CD4-positive, alpha-beta T cell treated with Interleukin-10 for 1 hour (primary cell): Measurements from ENCODE around the gene NLGN1.

Experiments
- DNase-seq: peaks from one replicate; pipeline ENCODE4 v3.0.0-alpha.2; 2020

Gene NLGN1

DNA sequence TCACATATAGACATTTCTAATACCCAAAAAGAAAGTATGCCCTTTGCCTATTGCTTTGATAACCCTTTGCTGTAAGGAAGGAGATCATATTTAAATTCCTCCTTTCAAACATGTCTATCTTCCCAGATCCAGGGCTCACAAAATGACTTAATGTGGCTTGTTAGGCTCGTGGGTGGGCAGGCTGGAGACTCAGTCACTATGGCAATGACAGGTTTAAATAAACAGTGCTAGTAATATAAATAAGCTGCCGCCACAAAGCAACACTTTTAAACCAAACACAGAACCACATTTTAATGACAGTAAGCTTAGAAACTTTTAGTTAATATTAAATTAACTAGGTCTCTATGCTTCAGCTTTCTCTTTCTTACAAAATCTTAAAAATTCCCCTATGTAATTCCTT is 845.6 kb downstream of the NLGN1 start:
- DNase-seq, result no peak

DNA sequence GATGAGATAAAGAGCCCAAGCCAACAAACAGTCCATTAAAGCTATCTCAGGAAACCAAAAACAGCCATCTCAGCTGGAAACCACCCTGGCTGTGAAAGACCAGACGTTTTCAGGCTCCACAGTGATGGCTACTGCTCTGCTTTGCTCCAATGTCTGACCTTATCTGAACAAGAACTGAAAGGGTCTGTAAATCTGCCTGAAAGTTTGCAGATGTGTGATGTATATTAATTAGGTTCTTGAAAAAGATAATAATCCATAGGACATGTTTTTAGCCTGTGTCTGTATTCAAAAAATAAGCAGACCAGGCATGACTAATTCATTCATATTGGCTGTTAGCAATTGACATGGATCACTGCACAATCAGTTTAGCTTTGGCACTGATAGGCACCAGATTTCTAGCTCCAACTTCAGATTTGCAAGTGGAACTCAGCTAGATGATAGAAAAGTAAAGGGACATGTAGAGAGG is 850.2 kb downstream of the NLGN1 start:
- DNase-seq, result no peak

DNA sequence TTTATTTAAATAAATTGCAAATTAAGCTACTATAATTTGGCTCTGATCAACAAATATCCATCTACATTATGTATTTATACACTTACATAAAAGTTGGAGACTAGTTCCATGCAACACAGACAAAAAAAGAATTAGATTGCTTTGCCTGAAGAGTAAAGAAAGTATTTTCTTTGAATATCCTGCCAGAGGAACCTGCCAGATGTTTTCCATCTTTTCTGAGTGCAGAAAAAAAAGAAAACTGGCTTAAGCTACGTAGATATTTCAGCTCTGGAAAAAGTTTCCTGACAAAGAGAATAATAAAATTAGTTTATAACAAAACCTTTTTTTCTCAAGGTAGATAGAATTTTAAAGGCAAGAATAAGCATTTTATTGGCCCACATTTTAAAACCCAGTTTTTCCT is 854.1 kb downstream of the NLGN1 start:
- no peak for DNase-seq

DNA sequence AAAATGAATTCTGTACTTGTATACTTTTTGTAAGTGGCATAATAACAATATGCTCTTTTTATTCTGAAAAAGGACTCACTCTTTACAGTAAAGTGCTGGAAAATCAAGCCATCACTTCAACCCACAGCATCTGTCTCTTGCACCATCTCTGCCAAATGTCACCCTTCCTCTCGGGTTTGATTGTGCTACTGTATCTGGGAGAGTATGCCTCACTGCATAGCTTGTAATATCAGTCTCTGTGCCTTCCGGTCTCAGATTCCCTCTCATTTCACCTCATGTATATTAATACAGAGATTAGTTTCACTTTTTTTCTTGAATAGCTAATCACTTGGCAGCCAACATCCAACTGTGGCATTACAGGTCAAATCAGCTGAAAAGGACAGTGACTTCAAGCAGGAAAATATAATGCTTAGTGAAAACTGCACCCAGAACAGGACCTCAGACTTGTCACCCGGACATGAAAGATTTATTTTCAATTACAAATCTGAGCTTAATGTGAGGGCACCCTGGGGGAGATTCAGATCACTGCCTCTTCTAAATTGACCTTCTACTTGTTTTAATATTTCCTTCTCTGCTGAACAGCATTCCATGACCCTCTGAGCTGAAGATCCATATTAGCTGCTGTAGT is 855.8 kb downstream of the NLGN1 start:
- no peak for DNase-seq

DNA sequence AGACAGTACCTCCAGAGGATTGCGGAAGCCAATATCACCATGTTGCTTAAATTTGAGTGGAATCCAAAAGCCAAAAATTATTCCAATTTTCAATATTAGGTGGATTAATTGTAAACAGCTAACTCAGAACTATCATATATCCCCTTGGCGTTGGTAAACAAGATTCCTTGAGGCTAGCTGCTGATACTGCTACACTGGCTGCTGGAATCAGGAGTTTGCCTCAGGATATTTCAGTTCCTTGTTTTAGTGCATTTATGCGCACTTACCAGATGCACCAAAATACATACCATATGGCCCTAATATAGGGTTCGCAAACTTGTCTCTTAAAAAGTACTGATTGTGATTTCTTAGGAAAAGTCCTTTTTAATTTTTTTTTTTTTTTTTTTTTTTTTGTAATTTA is 856.4 kb downstream of the NLGN1 start:
- no peak for DNase-seq

DNA sequence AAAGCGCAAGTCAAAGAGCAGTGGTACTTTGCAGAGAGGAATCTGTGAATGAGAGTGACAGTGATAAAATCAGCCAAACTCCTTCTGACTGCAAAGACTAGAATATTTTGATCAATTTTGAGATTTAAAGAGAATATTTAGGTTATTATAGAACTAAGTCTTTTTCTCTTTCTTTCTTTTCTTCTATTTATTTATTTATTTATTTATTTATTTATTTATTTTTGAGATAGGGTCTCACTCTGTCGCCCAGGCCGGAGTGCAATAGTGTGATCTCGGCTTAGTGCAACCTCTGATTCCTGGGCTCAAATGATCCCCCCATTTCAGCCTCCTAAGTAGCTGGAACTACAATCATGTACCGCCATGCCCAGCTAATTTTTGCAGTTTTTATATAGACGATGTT is 857.9 kb downstream of the NLGN1 start:
- no peak for DNase-seq

DNA sequence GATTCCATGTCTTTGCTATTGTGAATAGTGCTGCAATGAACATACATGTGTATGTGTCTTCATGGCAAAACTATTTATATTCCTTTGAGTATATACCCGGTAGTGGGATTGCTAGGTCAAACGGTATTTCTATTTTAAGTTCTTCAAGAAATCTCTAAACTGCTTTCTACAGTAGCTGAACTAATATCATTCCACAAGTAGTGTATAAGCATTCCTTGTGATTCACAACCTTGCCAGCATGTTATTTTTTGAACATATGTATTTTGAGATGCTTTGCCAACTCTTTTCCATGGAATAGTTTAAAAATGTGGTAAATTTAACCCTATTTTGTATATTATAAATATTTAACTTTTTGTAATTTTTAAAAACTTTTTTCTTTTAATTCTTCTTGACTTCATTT is 868.9 kb downstream of the NLGN1 start:
- DNase-seq, result no peak

DNA sequence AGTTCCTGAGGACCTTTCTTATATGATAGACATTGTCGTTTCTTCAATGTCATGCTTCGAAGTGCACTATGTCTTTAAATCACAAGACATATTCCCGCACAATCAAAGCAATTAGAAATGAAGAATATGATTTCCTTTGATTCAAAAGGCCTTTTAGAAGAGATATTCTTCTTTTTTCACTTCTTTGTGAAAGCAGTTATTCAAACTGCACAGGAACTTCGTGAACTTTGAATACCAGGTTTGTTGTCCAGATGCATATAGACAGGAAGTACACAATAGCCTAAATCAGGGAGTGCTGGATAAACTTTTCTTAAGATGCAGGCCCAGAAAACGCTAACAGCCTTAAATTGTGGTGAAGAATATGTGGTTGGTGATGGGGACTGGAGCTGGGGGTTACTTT is 870.5 kb downstream of the NLGN1 start:
- DNase-seq, result no peak

DNA sequence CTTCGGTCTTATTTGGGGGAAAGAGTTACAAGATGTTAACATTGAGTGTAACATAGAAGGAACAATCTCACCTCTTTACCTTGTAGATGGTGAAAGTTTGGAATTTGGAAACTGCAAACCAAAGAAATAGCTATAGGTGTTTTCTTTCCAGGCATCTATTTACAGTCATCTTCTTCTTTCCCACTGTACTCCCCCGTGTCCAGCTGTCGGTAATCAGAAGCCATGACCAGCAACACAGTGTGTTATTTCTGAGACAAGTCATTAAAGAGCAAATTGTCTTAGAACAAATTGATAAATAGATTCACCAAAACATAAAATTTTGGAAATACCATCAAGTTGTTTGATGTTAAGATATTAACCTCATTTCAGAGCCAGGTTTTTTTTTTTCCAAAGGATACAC is 871.0 kb downstream of the NLGN1 start:
- DNase-seq, result no peak

DNA sequence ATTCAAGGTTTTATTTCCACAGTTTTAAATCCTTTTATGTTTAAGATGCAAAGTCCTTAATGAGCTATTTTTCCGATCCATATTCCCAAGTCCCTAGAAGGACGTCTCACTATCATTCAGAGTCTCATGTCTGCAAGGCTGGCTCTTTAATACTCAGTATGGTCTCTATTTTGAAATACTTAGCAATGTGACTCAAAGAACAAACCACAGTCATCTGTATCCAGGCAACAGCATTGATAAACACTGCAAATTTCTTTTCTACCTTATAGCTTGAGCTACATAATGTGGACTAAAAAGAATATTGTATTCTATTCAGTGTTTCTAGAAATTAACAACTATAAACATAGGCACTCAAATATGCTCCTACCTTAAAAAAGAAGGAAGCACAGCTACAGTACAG is 873.3 kb downstream of the NLGN1 start:
- DNase-seq, result no peak

DNA sequence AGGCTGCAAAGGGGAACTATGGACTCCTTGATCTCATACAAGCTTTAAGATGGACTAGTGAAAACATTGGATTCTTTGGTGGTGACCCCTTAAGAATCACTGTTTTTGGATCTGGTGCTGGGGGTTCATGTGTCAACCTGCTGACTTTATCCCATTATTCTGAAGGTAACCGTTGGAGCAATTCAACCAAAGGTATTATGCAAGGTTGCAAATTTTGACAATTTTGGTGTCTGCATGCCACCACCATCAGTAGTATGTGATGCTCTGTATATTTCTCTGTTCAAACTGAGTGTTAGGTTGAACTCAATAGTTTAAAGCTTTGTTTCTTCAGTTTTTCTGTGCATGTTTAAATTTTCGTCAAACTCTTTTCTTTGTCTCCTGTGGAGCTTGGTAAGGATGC is 877.8 kb downstream of the NLGN1 start:
- no peak for DNase-seq

DNA sequence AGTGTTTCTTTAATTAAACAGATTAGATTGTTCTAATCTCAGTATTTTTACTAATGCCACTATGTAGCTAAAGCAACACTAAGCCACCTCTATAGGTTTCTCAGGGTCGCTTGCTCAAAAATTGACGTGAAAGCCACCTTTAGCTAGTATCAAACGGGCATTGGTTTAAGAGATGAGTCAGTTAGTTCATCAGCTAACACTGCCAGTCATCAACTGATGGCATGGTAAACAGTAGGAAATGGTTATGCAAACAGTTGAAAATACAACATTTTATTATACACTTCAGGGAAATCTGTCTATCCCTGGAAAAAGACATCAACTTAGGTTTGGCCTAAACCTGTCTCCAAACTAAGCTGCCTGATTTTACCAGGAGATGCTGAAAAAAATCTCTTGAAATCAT is 879.3 kb downstream of the NLGN1 start:
- DNase-seq, result no peak

DNA sequence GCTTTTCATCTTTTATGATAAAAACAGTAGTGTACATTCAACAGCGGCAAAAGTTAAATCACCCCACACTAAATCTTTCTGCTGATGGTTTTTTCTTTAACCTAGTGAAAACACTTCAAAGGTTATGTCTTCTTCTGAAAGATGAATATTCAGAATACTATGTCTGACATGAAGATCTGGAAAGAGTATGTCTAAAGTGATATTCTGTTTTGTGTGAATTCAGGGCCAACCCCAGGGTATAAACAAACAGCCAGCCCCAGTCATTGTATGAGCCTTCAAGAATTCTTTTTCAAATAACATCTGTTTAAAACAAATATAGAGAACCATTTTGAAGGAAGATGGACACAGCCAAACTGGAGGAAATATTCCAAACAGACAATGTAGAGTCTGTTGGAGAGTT is 880.5 kb downstream of the NLGN1 start:
- DNase-seq, result no peak

DNA sequence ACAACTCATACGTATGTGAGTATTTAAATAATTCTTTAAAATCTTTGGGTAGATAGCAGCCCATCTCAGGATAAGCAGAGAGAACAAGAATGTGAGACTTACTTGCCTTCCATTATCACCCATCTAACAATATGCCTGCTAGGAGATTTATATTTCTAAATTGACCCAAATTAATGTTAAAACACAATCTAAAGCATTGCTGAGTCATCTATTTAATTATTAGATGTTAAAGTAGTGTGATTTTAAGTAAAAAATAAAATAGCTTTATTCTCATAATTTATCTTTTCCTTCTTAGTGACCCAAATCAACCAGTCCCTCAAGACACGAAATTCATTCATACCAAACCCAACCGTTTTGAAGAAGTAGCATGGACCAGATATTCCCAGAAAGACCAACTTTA is 882.6 kb downstream of the NLGN1 start:
- no peak for DNase-seq

DNA sequence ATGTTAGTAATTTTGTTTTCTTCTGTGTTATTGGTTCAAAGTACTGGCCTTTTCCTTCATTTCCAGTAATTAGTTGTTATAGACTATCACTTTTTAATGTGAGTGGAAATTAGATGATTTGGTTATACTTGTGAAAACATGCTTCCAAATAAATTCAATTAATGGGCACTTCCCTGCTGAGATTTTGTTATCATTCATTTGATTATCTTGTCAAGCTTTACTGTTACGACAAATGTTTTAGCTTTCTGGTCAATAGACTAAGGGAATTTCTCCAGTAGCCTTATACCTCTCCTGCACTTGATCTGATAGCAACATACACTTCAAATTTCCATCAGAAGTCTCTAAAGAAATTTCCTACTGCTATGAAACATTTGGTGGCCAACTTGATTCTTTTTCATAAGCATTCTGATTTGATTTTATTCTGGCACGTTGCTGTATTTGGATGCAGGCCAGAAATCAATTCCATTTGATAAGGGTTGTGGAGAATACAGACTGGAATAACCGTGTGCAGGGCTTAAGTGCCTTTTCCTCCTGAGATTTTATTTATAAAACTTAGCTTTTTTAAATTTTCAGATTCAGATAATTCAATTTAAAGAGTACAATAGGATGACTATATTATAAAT is 887.8 kb downstream of the NLGN1 start:
- DNase-seq, result no peak

DNA sequence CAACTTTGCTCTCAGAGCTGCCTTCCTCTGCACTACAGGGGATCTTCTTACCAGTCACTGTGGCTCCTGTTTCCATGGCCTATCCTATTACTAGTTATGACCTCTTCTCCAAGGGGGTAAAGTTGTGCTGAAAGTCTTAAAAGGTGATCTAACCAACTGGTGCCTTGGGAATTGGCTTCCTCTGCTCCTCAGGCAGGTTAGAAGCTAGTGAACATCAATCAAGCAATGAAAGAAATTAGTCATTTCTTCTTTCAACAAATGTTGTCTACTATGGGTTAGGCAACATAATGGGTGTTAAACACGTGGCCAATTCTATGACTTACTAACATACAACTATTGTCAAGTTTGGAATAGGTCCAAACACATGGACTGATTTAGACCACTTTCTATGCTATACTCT is 890.2 kb downstream of the NLGN1 start:
- no peak for DNase-seq

DNA sequence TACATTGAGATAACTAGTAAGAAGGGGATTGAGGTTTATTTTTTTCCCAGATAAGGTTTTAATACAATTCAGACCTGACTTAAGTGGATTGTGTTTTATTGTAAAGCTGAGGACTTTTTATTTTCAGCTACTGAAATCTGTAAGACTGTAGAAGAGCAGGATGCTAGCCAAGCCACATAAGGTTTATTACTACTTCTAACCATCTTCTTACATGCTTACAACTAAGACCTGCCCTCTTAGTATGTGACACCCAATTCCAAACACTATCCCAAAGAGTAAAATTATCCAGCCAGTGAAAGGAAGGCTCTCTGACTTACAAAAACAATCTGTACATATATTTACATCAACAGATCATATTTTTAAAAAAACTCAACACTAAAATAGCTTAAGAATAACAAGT is 897.1 kb downstream of the NLGN1 start:
- no peak for DNase-seq

DNA sequence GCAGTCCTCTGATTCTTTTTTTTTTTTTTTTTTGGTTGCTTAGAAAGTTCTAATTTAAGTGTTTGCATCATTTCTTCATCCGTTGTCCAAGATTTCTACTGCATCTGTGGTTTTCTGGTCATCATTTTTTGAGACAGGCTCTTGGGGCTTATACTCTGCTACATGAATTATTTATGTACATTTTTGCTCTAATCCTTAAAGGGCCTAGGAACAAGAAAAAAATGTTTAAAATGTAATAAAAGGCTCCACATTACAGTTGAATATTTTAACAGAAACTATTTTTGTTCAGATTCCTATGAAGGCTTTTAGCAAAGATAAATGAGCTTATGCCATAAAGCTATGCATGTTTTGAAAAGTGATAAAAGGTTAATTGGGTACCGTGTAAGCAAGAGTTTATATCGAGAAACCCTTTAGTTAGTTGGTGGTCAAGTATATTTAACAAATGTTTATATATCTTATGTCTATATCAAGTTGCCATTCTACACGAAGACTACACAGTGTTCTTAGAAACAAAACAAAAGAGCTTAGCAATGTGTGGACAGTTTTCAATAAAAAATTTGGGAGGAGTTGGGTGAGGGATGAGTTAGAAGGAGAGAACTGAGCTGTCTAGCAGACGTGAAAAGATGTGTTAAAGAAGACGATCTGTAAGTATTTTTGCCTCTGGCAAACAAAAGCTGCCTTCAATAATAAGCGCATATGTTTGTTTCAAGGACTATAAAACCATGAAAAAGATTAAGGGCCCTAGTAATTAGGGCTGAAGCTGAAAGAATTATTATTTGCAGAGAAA is 898.0 kb downstream of the NLGN1 start:
- no peak for DNase-seq

DNA sequence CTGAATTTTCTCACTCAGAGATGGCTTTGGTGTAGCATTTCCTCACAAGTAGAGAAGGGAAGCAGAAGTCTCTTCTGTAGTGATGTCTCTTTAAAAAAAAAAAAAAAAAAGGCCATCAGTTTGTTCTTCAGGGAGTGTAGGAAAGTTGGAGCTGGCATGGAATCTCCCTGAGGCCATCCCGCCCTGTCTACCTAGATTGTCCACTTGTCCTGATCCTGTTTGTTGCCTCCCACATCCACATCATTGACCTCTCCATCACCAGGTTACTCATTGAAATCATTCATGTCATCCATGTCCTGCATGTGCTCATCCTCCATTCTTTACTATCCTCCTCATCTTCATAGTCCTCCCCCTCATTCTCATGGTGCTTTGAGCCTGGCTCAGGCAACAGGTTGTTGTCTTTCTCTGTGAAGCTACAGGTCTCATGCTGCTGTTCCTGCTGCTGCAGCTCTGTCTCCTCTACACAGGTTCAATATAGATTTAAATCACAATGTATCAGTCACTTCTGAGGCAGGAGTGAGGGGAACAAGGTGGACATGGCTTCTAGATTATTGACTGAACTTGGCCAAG is 905.3 kb downstream of the NLGN1 start:
- DNase-seq, result no peak

DNA sequence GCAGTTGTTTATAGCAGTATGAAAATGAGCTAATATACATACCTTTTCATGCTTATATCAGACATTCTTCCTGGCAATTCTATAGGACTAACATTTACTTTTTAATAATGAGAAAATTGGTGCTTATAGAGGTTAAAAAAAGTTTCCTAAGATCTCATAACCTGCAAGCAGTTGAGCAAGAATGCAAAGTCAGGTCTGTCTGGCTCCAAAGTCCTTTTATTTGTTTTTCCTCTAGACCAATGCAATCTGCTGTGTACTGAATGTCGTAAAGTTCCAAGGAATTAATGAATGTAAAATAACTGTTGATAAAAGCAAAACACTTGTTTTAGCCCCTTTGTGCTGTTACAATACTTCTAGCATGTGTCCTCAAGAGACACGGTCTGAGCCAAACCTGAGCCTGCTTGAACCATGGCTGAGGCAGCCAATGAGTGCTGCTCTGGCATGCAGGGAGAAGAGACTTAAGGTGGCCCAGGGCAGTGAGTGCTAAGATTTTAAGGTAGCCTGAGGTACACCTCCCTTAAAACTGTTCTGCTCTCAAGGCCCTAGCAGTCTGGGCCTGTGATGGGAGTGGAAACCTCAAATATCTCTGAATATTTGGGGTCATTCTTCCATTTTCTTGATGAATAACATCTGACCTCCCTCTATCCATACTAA is 906.5 kb downstream of the NLGN1 start:
- DNase-seq, result no peak

DNA sequence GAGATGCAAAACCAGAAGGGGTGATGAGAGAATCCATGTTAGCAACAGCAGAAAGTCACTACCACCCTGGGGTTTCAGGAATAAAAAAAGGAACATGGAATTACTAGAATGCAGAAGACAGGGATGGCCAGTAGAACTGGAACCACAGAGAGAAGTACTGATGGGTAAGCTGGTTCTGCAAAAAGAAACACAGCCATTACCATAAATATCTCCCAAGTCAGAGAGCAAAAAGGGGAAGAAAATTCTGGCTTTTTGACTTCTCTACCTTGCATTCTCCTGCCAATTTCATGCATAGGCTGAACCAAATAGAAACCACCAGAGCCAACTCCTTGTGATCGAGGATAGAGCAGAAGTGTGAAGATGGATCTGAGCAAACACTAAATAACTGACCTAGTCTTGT is 911.2 kb downstream of the NLGN1 start:
- DNase-seq, result no peak

DNA sequence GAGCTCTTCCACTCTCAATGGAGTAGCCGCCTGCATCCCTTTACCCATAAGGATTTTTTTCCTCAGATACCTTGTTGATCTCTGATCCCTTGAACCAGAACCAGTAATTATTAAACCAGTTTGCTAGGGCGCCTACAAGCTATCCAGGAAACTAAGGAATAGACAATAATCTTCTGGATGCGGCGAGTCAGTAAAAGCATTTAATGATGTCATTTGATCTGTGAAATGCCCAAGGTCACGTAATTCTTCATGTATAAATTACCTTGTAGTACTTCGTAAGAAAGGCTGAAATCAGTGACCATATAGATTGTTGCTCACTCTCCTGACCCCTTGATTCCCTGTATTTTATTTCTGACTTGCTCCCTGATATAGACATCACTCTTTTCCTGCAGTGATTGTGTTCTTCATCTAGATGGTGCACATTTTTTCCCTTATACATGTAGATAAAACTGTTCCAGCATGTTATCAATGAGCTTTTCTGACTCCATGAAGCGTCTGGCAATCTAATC is 913.0 kb downstream of the NLGN1 start:
- DNase-seq, result no peak

DNA sequence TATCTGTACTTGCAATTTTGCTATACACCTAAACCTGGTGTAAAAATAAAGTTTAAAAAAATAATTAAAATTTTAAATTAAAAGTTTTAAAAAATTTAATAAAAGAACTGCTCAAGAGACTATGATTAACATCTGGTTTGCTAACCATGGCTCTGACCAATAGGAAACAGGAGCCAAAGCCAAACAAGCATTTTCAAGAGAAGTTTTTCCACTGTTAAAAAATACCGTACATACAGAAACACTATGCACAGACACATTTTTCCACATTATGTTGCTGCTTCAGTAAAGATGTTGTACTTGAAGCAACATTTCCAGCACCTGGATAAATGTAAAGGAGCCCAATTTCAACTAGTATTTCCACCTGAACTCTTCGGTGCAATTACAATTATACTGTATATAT is 917.7 kb downstream of the NLGN1 start:
- no peak for DNase-seq
